Keratinocyte (primary cell): ENCODE measurements around the gene HNRNPM. TPM values are rescaled to one million over a fixed set of nuclear protein-coding genes. Genes with fewer than 3 reads are reported as not detected.

Experiments
- DNase-seq: peaks from one replicate; pipeline ENCODE4 v3.0.0-alpha.2; 2011; ENCODE audit warnings: low read depth, missing footprints, low spot score
- FAIRE-seq: peaks from 2 replicates; lab custom pipeline; 2011; peaks lifted over from hg19 to GRCh38; lab: Jason Lieb, UNC
- H2AFZ ChIP-seq: 2 replicates; pipeline ENCODE4 v1.6.0; 2012; ENCODE audit warnings: low read length, control low read depth, inconsistent platforms; ENCODE audit not compliant: control insufficient read depth
- H3K27ac ChIP-seq: 2 replicates; pipeline ENCODE4 v1.5.1; 2011; ENCODE audit warnings: low read length; ENCODE audit not compliant: control insufficient read depth, insufficient read depth
- H3K27me3 ChIP-seq: 3 replicates; pipeline ENCODE4 v1.6.0; 2011; ENCODE audit warnings: low read length; ENCODE audit not compliant: control insufficient read depth, insufficient read depth; ENCODE audit errors: extremely low read depth
- H3K36me3 ChIP-seq, 2 experiments: 2 replicates in 1 of 2; 3 replicates in 1 of 2; pipeline ENCODE4 v1.5.1; 2011; ENCODE audit warnings: low read length in 2 of 2, mild to moderate bottlenecking in 1 of 2; ENCODE audit not compliant: control insufficient read depth in 2 of 2, insufficient read depth in 2 of 2; ENCODE audit errors: extremely low read depth in 1 of 2
- H3K4me1 ChIP-seq: 3 replicates; pipeline ENCODE4 v1.5.1; 2011; ENCODE audit warnings: low read length; ENCODE audit not compliant: control insufficient read depth, insufficient read depth; ENCODE audit errors: extremely low read depth
- H3K4me2 ChIP-seq: 3 replicates; pipeline ENCODE4 v1.6.0; 2011; ENCODE audit warnings: low read depth, low read length; ENCODE audit not compliant: control insufficient read depth, insufficient read depth; ENCODE audit errors: extremely low read depth
- H3K4me3 ChIP-seq, 3 experiments: fragments of 200-600 bp in 1 of 3; sonication (generic) in 1 of 3; 2 replicates in 2 of 3; 3 replicates in 1 of 3; pipeline ENCODE4 v1.5.1; 2011 to 2016; ENCODE audit warnings: low read length in 3 of 3, mild to moderate bottlenecking in 3 of 3, control low read depth in 2 of 3, inconsistent platforms in 1 of 3, low read depth in 1 of 3, mixed read lengths in 1 of 3, mixed run types in 1 of 3, moderate library complexity in 1 of 3; ENCODE audit not compliant: control insufficient read depth in 2 of 3, insufficient read depth in 2 of 3; ENCODE audit errors: extremely low read depth in 1 of 3
- H3K79me2 ChIP-seq: 2 replicates; pipeline ENCODE4 v1.6.0; 2012; ENCODE audit warnings: low read length; ENCODE audit not compliant: control insufficient read depth, insufficient read depth
- H3K9ac ChIP-seq: 3 replicates; pipeline ENCODE4 v1.6.0; 2011; ENCODE audit warnings: low read length; ENCODE audit not compliant: control insufficient read depth, insufficient read depth; ENCODE audit errors: extremely low read depth
- H3K9me1 ChIP-seq: 3 replicates; pipeline ENCODE4 v1.6.0; 2011; ENCODE audit warnings: low read length; ENCODE audit not compliant: control insufficient read depth, insufficient read depth; ENCODE audit errors: extremely low read depth
- H3K9me3 ChIP-seq: 2 replicates; pipeline ENCODE4 v1.5.1; 2012; ENCODE audit warnings: low read depth, low read length; ENCODE audit not compliant: control insufficient read depth
- H4K20me1 ChIP-seq: 3 replicates; pipeline ENCODE4 v1.6.0; 2011; ENCODE audit warnings: low read length; ENCODE audit not compliant: control insufficient read depth, insufficient read depth; ENCODE audit errors: extremely low read depth
- CTCF ChIP-seq, 3 experiments: IDR thresholded peaks in 1 of 3; conservative IDR thresholded peaks in 1 of 3; optimal IDR thresholded peaks in 1 of 3; 2 replicates in 2 of 3; 3 replicates in 1 of 3; pipeline versions ENCODE3 to v1.5.1; 2011; ENCODE audit warnings: low read length in 3 of 3, mild to moderate bottlenecking in 3 of 3, moderate library complexity in 2 of 3, control low read depth in 1 of 3, inconsistent platforms in 1 of 3; ENCODE audit not compliant: insufficient read depth in 2 of 3; ENCODE audit errors: extremely low read depth in 1 of 3
- EZH2 ChIP-seq: IDR thresholded peaks from one replicate; pipeline ENCODE4 v1.6.1; 2012; ENCODE audit warnings: inconsistent platforms, mild to moderate bottlenecking, low read length, moderate library complexity
- dilution Hi-C: fragments of 300-500 bp; cut with MboI; formaldehyde crosslinking; loops from one replicate; pipeline ENCODE4 v1.7.0; 2020; ENCODE audit warnings: low sequenced_read_pairs; ENCODE audit not compliant: extremely low pct_ligation_motif_present
- polyA plus RNA-seq, 5 experiments: library from polyadenylated mRNA; depleted of rRNA in 3 of 5; stranded (reverse) in 3 of 5; stranded (forward) in 1 of 5; unstranded in 1 of 5; fragments of >200 nt; gene quantifications; 1 replicate in 1 of 5; 2 replicates in 3 of 5; 3 replicates in 1 of 5; pipeline versions ENCODE4 v1.2.1 to v1.2.3, GENCODE V29; 2011 to 2012; ENCODE audit warnings: missing spikeins in 2 of 5, low read depth in 1 of 5, low replicate concordance in 1 of 5

The HNRNPM gene
- polyA plus RNA-seq, 1 donor (not counting 4 experiments of a cell fraction or from before 2014, with no cell fraction given) = 126 TPM

GRCh38 chr19:8399681-8400188 is 45.0 kb upstream of the HNRNPM start:
- Histone ChIP-seq H4K20me1 (peaks cover 5% of the 10 kb centered on the region), H3K9ac (no peak overlapping the region), H3K27ac (no peak overlapping the region), H3K9me3 (no peaks in the 10 kb centered on the region), H3K9me1 (peaks cover 4% of the 10 kb centered on the region), H3K27me3 (no peaks in the 10 kb centered on the region), H3K36me3 (peaks cover 3 to 14% of the 10 kb centered on the region in 2 experiments), H3K4me1 (peaks cover 30% of the 10 kb centered on the region), H2AFZ (no peak overlapping the region), H3K79me2 (peaks cover 32% of the 10 kb centered on the region), H3K4me3 (no peak overlapping the region), H3K4me2 (no peak overlapping the region)
- dilution Hi-C loops = no loop called here
- no peak for FAIRE-seq
- no peak for DNase-seq
- TF ChIP-seq CTCF (optimal IDR thresholded peaks at IDR 0.05 in 1 of 3, IDR thresholded peaks at IDR 0.05 in 1 of 3, conservative IDR thresholded peaks at IDR 0.05 in 1 of 3; ENCODE audit: extremely low read depth in 1 of 3, insufficient read depth in 2 of 3, low read length in 3 of 3) (no peak), EZH2 (no peak)

GRCh38 chr19:8401981-8402411 is 42.8 kb upstream of the HNRNPM start:
- no peaks in the 10 kb centered on the region for H4K20me1 ChIP-seq
- peaks cover 5 to 14% of the 10 kb centered on the region in 2 experiments for H3K36me3 ChIP-seq
- H3K4me3 ChIP-seq = no peak overlapping the region
- peaks cover 4% of the 10 kb centered on the region for H3K9me1 ChIP-seq
- H3K79me2 ChIP-seq = peaks cover 18% of the 10 kb centered on the region
- no peak overlapping the region for H3K27ac ChIP-seq
- H3K9ac ChIP-seq = no peak overlapping the region
- dilution Hi-C loops = no loop called here
- DNase-seq (no peak), FAIRE-seq (no peak)
- H3K4me1 ChIP-seq = peaks cover 15% of the 10 kb centered on the region
- H3K27me3 ChIP-seq = no peaks in the 10 kb centered on the region
- no peaks in the 10 kb centered on the region for H3K9me3 ChIP-seq
- H3K4me2 ChIP-seq = no peak overlapping the region
- H2AFZ ChIP-seq = no peak overlapping the region
- TF ChIP-seq CTCF (optimal IDR thresholded peaks at IDR 0.05 in 1 of 3, IDR thresholded peaks at IDR 0.05 in 1 of 3, conservative IDR thresholded peaks at IDR 0.05 in 1 of 3; ENCODE audit: extremely low read depth in 1 of 3, insufficient read depth in 2 of 3, low read length in 3 of 3) = no peak
- TF ChIP-seq EZH2 = no peak
